Transverse colon (tissue), 4 donors: ENCODE data around the gene FER1L5. TPM values are rescaled to one million over a fixed set of nuclear protein-coding genes. Genes with fewer than 3 reads are reported as not detected.

Experiments used
- DNase-seq: peaks from one replicate; pipeline ENCODE4 v3.0.0-alpha.2; 2019
- H3K27ac ChIP-seq, 4 donors: fragments of 200-600 bp; sonication (generic); 2 replicates each; pipeline ENCODE4 v1.5.1; 2016 to 2018; ENCODE audit warnings: inconsistent platforms in 4 of 4
- H3K27me3 ChIP-seq: fragments of 200-600 bp; sonication (generic); 2 replicates; pipeline ENCODE4 v1.5.1; 2017; ENCODE audit warnings: inconsistent platforms
- H3K36me3 ChIP-seq, 4 donors: fragments of 200-600 bp; sonication (generic); 2 replicates each; pipeline ENCODE4 v1.5.1; 2017 to 2019; ENCODE audit warnings: inconsistent platforms in 4 of 4
- H3K4me1 ChIP-seq, 4 donors: fragments of 200-600 bp; sonication (generic); 2 replicates each; pipeline ENCODE4 v1.5.1; 2017 to 2020; ENCODE audit warnings: inconsistent platforms in 4 of 4
- H3K4me3 ChIP-seq, 4 donors: fragments of 200-600 bp; sonication (generic); 1 replicate in 1 of 4; 2 replicates in 3 of 4; pipeline versions ENCODE4 v1.5.1 to v1.6.1; 2017 to 2019; ENCODE audit warnings: inconsistent platforms in 4 of 4
- H3K9me3 ChIP-seq, 2 donors: fragments of 200-600 bp; sonication (generic); 2 replicates each; pipeline ENCODE4 v1.5.1; 2017 to 2019; ENCODE audit warnings: inconsistent platforms in 2 of 2
- CTCF ChIP-seq, 5 experiments: fragments of 200-600 bp in 3 of 5; fragments of 450-650 bp in 2 of 5; sonication (generic) in 3 of 5; IDR thresholded peaks; 1 replicate in 2 of 5; 2 replicates in 3 of 5; pipeline ENCODE4 v1.5.1; 2016 to 2017; ENCODE audit warnings: antibody characterized with exemption in 5 of 5, inconsistent platforms in 3 of 5, mild to moderate bottlenecking in 2 of 5, moderate library complexity in 1 of 5
- EP300 ChIP-seq: sonication (generic); formaldehyde crosslinking; IDR thresholded peaks from one replicate; pipeline ENCODE4 v1.6.1; 2017; ENCODE audit warnings: antibody characterized with exemption, low read depth
- POLR2A ChIP-seq: fragments of 450-650 bp; IDR thresholded peaks from one replicate; pipeline ENCODE4 v1.6.1; 2016; ENCODE audit warnings: antibody characterized with exemption, mild to moderate bottlenecking, moderate library complexity
- POLR2AphosphoS5 ChIP-seq, 3 donors: sonication (generic); formaldehyde crosslinking; IDR thresholded peaks; one replicate each; pipeline ENCODE4 v1.6.1; 2016; ENCODE audit warnings: antibody characterized with exemption in 3 of 3
- WGBS, 2 donors: methylation state at CpG; one replicate each; pipeline ENCODE4 v1.1.5; 2018; ENCODE audit warnings: low coverage in 1 of 2; 5-methylcytosine and 5-hydroxymethylcytosine counted together
- in situ Hi-C, 4 donors: fragments of 200-750 bp; cut with MboI; loops; one replicate each; pipeline versions ENCODE4 v1.15.0 to v1.15.1; 2017; ENCODE audit warnings: low sequenced_read_pairs in 3 of 4, low pct_ligation_motif_present in 1 of 4, low pct_unique_long_range_greater_than_20kb in 1 of 4
- intact Hi-C: fragments of 100-400 bp; cut with DNase I; formaldehyde crosslinking; loops from one replicate; pipeline ENCODE4 v1.15.1; 2023; ENCODE audit warnings: low total_unique reads
- total RNA-seq, 4 donors: library from RNA; depleted of rRNA; stranded (reverse); fragments of >200 nt; gene quantifications; one replicate each; pipeline ENCODE4 v1.1.0, GENCODE V29; 2016

Gene FER1L5
- total RNA-seq, 4 donors from 2014 or later = not detected

- intact Hi-C loops = no loop called here
- no peaks in the 10 kb centered on the region for H3K4me1 ChIP-seq
- no peak for DNase-seq
- no peak overlapping the region for H3K4me3 ChIP-seq
- WGBS, 2 donors = 86% methylated on average over 16 of the region's 16 CpGs; no CpG with 5 or more reads in 1 of the 2 donors
- in situ Hi-C loops = no loop called here
- H3K36me3 ChIP-seq = no peaks in the 10 kb centered on the region
- H3K27ac ChIP-seq = no peak overlapping the region
- H3K9me3 ChIP-seq = no peaks in the 10 kb centered on the region
- H3K27me3 ChIP-seq = no peaks in the 10 kb centered on the region
- TF ChIP-seq EP300 = no peak
- TF ChIP-seq POLR2A = no peak
- no peak for TF ChIP-seq CTCF (IDR thresholded peaks at IDR 0.05)
- TF ChIP-seq POLR2AphosphoS5 (IDR thresholded peaks at IDR 0.05) = no peak
Observed at GRCh38 chr2:96690306-96691021, 47.9 kb downstream of the FER1L5 start.

DNA sequence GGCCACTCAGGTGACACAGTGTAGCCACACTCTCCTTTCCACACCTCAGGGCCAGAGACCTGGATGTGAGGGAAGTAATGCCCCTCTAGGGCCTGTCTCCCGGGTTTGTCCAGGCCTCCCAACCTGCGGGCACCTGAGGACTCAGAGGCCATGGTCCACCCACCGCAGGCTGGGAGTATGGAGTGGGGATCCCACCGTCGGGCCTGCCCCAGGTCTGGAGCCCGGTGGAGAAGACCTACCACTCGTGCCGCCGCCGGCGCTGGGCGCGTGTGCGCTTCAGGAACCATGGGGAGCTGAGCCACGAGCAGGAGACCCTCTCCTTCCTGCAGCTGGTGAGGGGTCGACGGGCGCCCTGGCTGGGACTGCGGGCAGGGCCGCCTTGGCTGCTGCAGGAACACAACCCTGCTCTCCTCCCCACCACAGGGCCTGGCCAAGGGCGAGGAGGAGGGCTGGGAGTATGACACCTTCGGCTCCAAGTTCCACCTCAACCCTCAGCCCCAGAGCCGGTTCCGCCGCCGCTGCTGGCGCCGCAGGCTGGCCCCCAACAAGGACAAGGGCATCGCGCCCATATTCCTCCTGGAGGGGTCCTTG lies 48.6 kb downstream of the FER1L5 start:
- no peak for TF ChIP-seq POLR2A
- no peak for TF ChIP-seq EP300
- TF ChIP-seq POLR2AphosphoS5 (IDR thresholded peaks at IDR 0.05) = no peak
- no peak for TF ChIP-seq CTCF (IDR thresholded peaks at IDR 0.05)
- Histone ChIP-seq H3K4me3 (no peak overlapping the region), H3K27ac (no peak overlapping the region), H3K36me3 (no peaks in the 10 kb centered on the region), H3K27me3 (no peaks in the 10 kb centered on the region), H3K9me3 (no peaks in the 10 kb centered on the region), H3K4me1 (no peaks in the 10 kb centered on the region)
- DNase-seq = no peak
- WGBS, 2 donors = 98% methylated on average over 17 of the region's 30 CpGs; no CpG with 5 or more reads in 1 of the 2 donors
- intact Hi-C loops = no loop called here
- in situ Hi-C loops = no loop called here

GRCh38 chr2:96692094-96692971 lies 49.8 kb downstream of the FER1L5 start:
- H3K4me3 ChIP-seq = no peak overlapping the region
- no peaks in the 10 kb centered on the region for H3K27me3 ChIP-seq
- intact Hi-C loops (no loop called here), in situ Hi-C loops (no loop called here)
- H3K27ac ChIP-seq = no peak overlapping the region
- no peaks in the 10 kb centered on the region for H3K4me1 ChIP-seq
- WGBS, 2 donors = 94% methylated on average over 13 of the region's 14 CpGs; no CpG with 5 or more reads in 1 of the 2 donors
- H3K36me3 ChIP-seq = no peaks in the 10 kb centered on the region
- no peaks in the 10 kb centered on the region for H3K9me3 ChIP-seq
- TF ChIP-seq CTCF (IDR thresholded peaks at IDR 0.05) (no peak), POLR2AphosphoS5 (IDR thresholded peaks at IDR 0.05) (no peak)
- DNase-seq = no peak
